Panc1 (cell line): ENCODE results near the gene PARG. TPM values are rescaled to one million over a fixed set of nuclear protein-coding genes. Genes with fewer than 3 reads are reported as not detected.
"Not testable (repeated sequence)": the region's sequence is repeated elsewhere in the genome, so short reads cannot be mapped to it uniquely, and the experiment has no call there.

Experiments
- ATAC-seq: fragments of 200-7000 bp; cut with Tn5 transposase; 2 replicates; pipeline ENCODE4 v1.9.1; 2020; ENCODE audit warnings: mild to moderate bottlenecking, moderate library complexity
- BruUV-seq: library from RNA; stranded (reverse); fragments of 400-500 nt; replicated peaks from 2 replicates; lab custom pipeline; 2021; lab: Mats Ljungman, UMichigan
- CTCF ChIA-PET: fragments of 300-600 bp; sonication (Branson Sonifier 250); formaldehyde crosslinking; loops from one replicate; lab custom pipeline; 2022; ENCODE audit warnings: antibody characterized with exemption; lab: Charles Lee
- POLR2A ChIA-PET: fragments of 300-600 bp; sonication (Branson Sonifier 250); formaldehyde crosslinking; loops from one replicate; lab custom pipeline; 2022; ENCODE audit warnings: antibody characterized with exemption; lab: Charles Lee
- DNase-seq: peaks from one replicate; pipeline ENCODE4 v3.0.0-alpha.2; 2010; ENCODE audit warnings: low read depth, low spot score
- H3K27ac ChIP-seq: 2 replicates; pipeline ENCODE4 v1.5.1; 2011; ENCODE audit warnings: mild to moderate bottlenecking, low read length, inconsistent platforms
- H3K27me3 ChIP-seq: fragments of 200-500 bp; sonication (Bioruptor generic); 2 replicates; pipeline ENCODE4 v1.6.0; 2014; ENCODE audit warnings: low read length, inconsistent platforms; ENCODE audit not compliant: control insufficient read depth, insufficient read depth
- H3K36me3 ChIP-seq: fragments of 200-500 bp; sonication (Bioruptor generic); 2 replicates; pipeline ENCODE4 v1.5.1; 2014; ENCODE audit warnings: inconsistent platforms, mild to moderate bottlenecking, low read length, moderate library complexity; ENCODE audit not compliant: control insufficient read depth, insufficient read depth
- H3K4me1 ChIP-seq: 2 replicates; pipeline ENCODE4 v1.5.1; 2011; ENCODE audit warnings: inconsistent platforms, mild to moderate bottlenecking, low read length, moderate library complexity; ENCODE audit not compliant: control insufficient read depth, insufficient read depth
- H3K4me3 ChIP-seq, 2 experiments: 2 replicates each; pipeline ENCODE4 v1.5.1; 2011 to 2012; ENCODE audit warnings: low read depth in 2 of 2, low read length in 2 of 2, mild to moderate bottlenecking in 2 of 2, inconsistent platforms in 1 of 2, moderate library complexity in 1 of 2
- H3K9me3 ChIP-seq: fragments of 200-500 bp; sonication (Bioruptor generic); 2 replicates; pipeline ENCODE4 v1.5.1; 2014; ENCODE audit warnings: low read depth, mild to moderate bottlenecking, inconsistent platforms, low read length, moderate library complexity; ENCODE audit not compliant: control insufficient read depth, insufficient read depth
- POLR2AphosphoS5 ChIP-seq: IDR thresholded peaks from 2 replicates; pipeline ENCODE4 v1.6.1; 2012; ENCODE audit warnings: mild to moderate bottlenecking, low read depth, low read length, moderate library complexity
- SIN3A ChIP-seq: IDR thresholded peaks from 2 replicates; pipeline ENCODE4 v1.6.1; 2012; ENCODE audit warnings: low read depth, mild to moderate bottlenecking, low read length, moderate library complexity, borderline replicate concordance; ENCODE audit not compliant: insufficient read depth
- TCF7L2 ChIP-seq: IDR thresholded peaks from 2 replicates; pipeline ENCODE4 v1.6.1; 2011; ENCODE audit warnings: mild to moderate bottlenecking, low read depth, low read length, inconsistent platforms
- in situ Hi-C: cut with HindIII; loops from 2 replicates; pipeline ENCODE4 v1.10.0; 2016; ENCODE audit warnings: low sequenced_read_pairs, low pct_unique_long_range_greater_than_20kb
- intact Hi-C: fragments of 100-400 bp; cut with micrococcal nuclease; formaldehyde crosslinking; loops from one replicate; pipeline ENCODE4 v1.10.0; 2022; ENCODE audit not compliant: unreplicated experiment
- total RNA-seq: library from RNA; stranded (reverse); gene quantifications from one replicate; pipeline ENCODE4 v1.2.1, GENCODE V29; 2021; ENCODE audit not compliant: unreplicated experiment
- TF ChIP-seq, protein P1 (sequence below): fragments of 450-650 bp; IDR thresholded peaks from 2 replicates; pipeline ENCODE4 v1.5.1; 2017; ENCODE audit warnings: mild to moderate bottlenecking
- TF ChIP-seq, protein P2 (sequence below), 2 experiments: IDR thresholded peaks; 2 replicates each; pipeline ENCODE4 v1.6.1; 2011 to 2012; ENCODE audit warnings: low read depth in 2 of 2, control low read depth in 1 of 2, low read length in 1 of 2, mild to moderate bottlenecking in 1 of 2, moderate library complexity in 1 of 2; ENCODE audit not compliant: insufficient read depth in 1 of 2

PARG gene
- total RNA-seq, 1 experiment from 2014 or later = 39.9 TPM

DNA sequence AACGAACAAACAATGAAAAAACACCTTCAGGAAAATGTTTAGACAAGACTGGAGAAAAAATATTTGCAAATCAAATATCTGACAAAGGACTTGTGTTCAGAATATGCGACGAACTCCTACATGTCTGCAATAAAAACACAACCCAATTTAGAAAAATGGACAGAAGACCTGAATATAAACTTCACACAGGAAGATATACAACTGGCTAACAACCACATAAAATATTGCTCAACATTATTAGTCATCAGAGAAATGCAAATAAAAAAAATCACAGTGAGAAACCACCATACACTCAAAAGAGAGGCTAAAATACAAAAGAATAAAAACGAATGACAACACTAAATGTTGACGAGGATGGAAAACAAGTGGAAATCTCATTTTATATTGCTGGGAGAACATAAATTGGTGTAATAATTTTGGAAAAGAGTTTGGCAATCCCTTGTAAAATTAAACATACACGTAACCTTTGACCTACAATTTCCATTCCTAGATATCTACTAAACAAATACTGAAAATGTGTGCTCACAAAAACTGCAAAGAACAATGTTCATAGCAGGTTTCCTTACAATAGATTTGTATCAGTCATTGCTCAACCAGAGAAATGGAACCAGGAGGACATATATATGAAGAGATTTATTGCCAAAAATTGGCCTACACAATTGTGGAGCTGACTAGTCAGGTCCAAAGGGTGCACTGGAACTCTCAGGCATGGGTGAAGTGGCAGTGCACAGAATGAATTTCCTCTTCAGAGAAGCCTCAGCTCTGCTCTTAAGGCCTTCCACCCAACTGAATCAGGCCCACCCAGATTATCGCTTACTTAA is 96.8 kb downstream of the PARG start:
- CTCF ChIA-PET = no interaction called here
- in situ Hi-C loops (no loop called here), intact Hi-C loops (no loop called here)
- H3K9me3 ChIP-seq = no peaks in the 10 kb centered on the region
- ATAC-seq (peak; percentile 84), DNase-seq (peak; percentile 36)
- no peak overlapping the region for H3K27ac ChIP-seq
- no TSS peak for BruUV-seq
- H3K27me3 ChIP-seq = no peaks in the 10 kb centered on the region
- H3K4me1 ChIP-seq = peaks cover 8% of the 10 kb centered on the region; the same call in 1 of the 2 replicates
- peaks cover 2% of the 10 kb centered on the region; the same call in 1 of the 2 replicates for H3K36me3 ChIP-seq
- no peak for TF ChIP-seq TCF7L2
- TF ChIP-seq, protein P1, sequence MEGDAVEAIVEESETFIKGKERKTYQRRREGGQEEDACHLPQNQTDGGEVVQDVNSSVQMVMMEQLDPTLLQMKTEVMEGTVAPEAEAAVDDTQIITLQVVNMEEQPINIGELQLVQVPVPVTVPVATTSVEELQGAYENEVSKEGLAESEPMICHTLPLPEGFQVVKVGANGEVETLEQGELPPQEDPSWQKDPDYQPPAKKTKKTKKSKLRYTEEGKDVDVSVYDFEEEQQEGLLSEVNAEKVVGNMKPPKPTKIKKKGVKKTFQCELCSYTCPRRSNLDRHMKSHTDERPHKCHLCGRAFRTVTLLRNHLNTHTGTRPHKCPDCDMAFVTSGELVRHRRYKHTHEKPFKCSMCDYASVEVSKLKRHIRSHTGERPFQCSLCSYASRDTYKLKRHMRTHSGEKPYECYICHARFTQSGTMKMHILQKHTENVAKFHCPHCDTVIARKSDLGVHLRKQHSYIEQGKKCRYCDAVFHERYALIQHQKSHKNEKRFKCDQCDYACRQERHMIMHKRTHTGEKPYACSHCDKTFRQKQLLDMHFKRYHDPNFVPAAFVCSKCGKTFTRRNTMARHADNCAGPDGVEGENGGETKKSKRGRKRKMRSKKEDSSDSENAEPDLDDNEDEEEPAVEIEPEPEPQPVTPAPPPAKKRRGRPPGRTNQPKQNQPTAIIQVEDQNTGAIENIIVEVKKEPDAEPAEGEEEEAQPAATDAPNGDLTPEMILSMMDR = no peak
- no peak for TF ChIP-seq SIN3A
- TF ChIP-seq POLR2AphosphoS5 = no peak
- TF ChIP-seq, protein P2, sequence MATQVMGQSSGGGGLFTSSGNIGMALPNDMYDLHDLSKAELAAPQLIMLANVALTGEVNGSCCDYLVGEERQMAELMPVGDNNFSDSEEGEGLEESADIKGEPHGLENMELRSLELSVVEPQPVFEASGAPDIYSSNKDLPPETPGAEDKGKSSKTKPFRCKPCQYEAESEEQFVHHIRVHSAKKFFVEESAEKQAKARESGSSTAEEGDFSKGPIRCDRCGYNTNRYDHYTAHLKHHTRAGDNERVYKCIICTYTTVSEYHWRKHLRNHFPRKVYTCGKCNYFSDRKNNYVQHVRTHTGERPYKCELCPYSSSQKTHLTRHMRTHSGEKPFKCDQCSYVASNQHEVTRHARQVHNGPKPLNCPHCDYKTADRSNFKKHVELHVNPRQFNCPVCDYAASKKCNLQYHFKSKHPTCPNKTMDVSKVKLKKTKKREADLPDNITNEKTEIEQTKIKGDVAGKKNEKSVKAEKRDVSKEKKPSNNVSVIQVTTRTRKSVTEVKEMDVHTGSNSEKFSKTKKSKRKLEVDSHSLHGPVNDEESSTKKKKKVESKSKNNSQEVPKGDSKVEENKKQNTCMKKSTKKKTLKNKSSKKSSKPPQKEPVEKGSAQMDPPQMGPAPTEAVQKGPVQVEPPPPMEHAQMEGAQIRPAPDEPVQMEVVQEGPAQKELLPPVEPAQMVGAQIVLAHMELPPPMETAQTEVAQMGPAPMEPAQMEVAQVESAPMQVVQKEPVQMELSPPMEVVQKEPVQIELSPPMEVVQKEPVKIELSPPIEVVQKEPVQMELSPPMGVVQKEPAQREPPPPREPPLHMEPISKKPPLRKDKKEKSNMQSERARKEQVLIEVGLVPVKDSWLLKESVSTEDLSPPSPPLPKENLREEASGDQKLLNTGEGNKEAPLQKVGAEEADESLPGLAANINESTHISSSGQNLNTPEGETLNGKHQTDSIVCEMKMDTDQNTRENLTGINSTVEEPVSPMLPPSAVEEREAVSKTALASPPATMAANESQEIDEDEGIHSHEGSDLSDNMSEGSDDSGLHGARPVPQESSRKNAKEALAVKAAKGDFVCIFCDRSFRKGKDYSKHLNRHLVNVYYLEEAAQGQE (IDR thresholded peaks at IDR 0.05; ENCODE audit: insufficient read depth in 1 of 2, low read depth in 2 of 2, low read length in 1 of 2) = no peak
- H3K4me3 ChIP-seq = no peak overlapping the region
- POLR2A ChIA-PET = no interaction called here

DNA sequence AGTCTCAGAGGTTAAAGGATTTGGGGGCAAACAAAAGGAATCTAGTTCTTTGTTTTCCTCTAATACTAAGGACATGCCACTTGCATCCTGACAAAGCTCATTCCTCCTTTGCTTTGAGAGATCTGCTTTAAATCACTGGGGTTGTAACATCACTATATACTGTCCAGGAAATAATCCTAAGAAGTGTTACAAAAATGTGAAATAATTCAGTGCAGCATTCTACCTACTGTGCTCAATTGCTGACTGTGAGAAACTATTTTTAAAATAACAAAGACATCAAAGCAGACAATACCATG is 99.5 kb downstream of the PARG start:
- H3K9me3 ChIP-seq, H3K4me1 ChIP-seq, POLR2A ChIA-PET, H3K27me3 ChIP-seq, intact Hi-C loops, BruUV-seq, ATAC-seq, CTCF ChIA-PET, H3K36me3 ChIP-seq, H3K27ac ChIP-seq, DNase-seq, in situ Hi-C loops, H3K4me3 ChIP-seq: not testable (repeated sequence)
